K562 (cell line): ENCODE results near the gene CPZ. TPM values are rescaled to one million over a fixed set of nuclear protein-coding genes. Genes with fewer than 3 reads are reported as not detected.

Experiments
- BCOR ChIP-seq: fragments of 450-650 bp; IDR thresholded peaks from 2 replicates; pipeline ENCODE4 v1.6.1; 2016
- BHLHE40 ChIP-seq: IDR thresholded peaks from 2 replicates; pipeline ENCODE4 v1.6.1; 2011; ENCODE audit warnings: low read length, improper control_type of control experiment
- GABPA ChIP-seq: fragments of 200-800 bp; sonication (Bioruptor generic); conservative IDR thresholded peaks from 2 replicates; pipeline ENCODE4 v1.6.1; 2016; ENCODE audit warnings: low read depth, missing genetic modification characterization, missing compliant biosample characterization
- KDM5B ChIP-seq: fragments of 200-600 bp; sonication (generic); IDR thresholded peaks from 2 replicates; pipeline ENCODE4 v1.6.1; 2012; ENCODE audit warnings: low read depth, mild to moderate bottlenecking, moderate library complexity, low read length, control low read depth, inconsistent platforms; ENCODE audit not compliant: insufficient replicate concordance
- MAFG ChIP-seq: fragments of 450-650 bp; conservative IDR thresholded peaks from 2 replicates; pipeline ENCODE4 v1.6.1; 2016; ENCODE audit warnings: missing genetic modification characterization, missing compliant biosample characterization
- RFX1 ChIP-seq: fragments of 450-650 bp; IDR thresholded peaks from 2 replicates; pipeline ENCODE4 v1.6.1; 2016; ENCODE audit warnings: mild to moderate bottlenecking, moderate library complexity
- SRSF3 ChIP-seq: fragments of 200-400 bp; formaldehyde crosslinking; IDR thresholded peaks from 2 replicates; pipeline ENCODE4 v1.6.1; 2016; ENCODE audit warnings: mild to moderate bottlenecking, low read length, moderate library complexity; ENCODE audit not compliant: insufficient read depth
- ZBTB17 ChIP-seq: fragments of 450-650 bp; formaldehyde crosslinking; IDR thresholded peaks from 2 replicates; pipeline ENCODE4 v1.4.0; 2020; ENCODE audit warnings: mild to moderate bottlenecking
- ZNF445 ChIP-seq: fragments of 250-450 bp; sonication (Bioruptor Pico); IDR thresholded peaks from 2 replicates; pipeline ENCODE4 v1.4.0; 2020; ENCODE audit warnings: low read depth, mild to moderate bottlenecking, moderate library complexity
- polyA plus RNA-seq, 8 experiments: library from polyadenylated mRNA; depleted of rRNA in 4 of 8; stranded (reverse) in 5 of 8; unstranded in 3 of 8; fragments of >200 nt; fragmentation: Nextera tagmentation in 2 of 8; fragmentation: Illumina TruSeq in 1 of 8; extraction: Ambion mirVana in 2 of 8; extraction: Trizol in 1 of 8; gene quantifications; 2 replicates each; pipeline versions ENCODE4 v1.2.1 to v1.2.3, GENCODE V29; 2011 to 2014; ENCODE audit warnings: inconsistent platforms in 1 of 8, missing spikeins in 1 of 8
- total RNA-seq, 7 experiments: library from RNA; depleted of rRNA in 6 of 7; stranded (reverse); fragments of >200 nt in 6 of 7; fragmentation: Illumina TruSeq in 2 of 7; extraction: Trizol in 2 of 7; gene quantifications; 2 replicates each; pipeline versions ENCODE4 v1.2.1 to v1.2.3, GENCODE V29; 2011 to 2021; ENCODE audit warnings: low replicate concordance in 1 of 7
- TF ChIP-seq, protein P1 (sequence below): fragments of 450-650 bp; conservative IDR thresholded peaks from 2 replicates; pipeline ENCODE4 v1.6.1; 2016; ENCODE audit warnings: missing genetic modification characterization, low read depth, mild to moderate bottlenecking, missing compliant biosample characterization, moderate library complexity
- TF ChIP-seq, protein P2 (sequence below), 2 experiments: fragments of 450-650 bp; formaldehyde crosslinking in 1 of 2; IDR thresholded peaks; 2 replicates each; pipeline versions ENCODE4 v1.4.0 to v1.6.1; 2014 to 2020; ENCODE audit warnings: mild to moderate bottlenecking in 2 of 2, borderline replicate concordance in 1 of 2, low read depth in 1 of 2
- TF ChIP-seq, protein P3 (sequence below): fragments of 450-650 bp; formaldehyde crosslinking; IDR thresholded peaks from 2 replicates; pipeline ENCODE4 v1.4.0; 2022; ENCODE audit warnings: mild to moderate bottlenecking, moderate library complexity
- TF ChIP-seq, protein P4 (sequence below): fragments of 450-650 bp; IDR thresholded peaks from 2 replicates; pipeline ENCODE4 v1.6.1; 2017; ENCODE audit warnings: antibody characterized with exemption, mild to moderate bottlenecking

The CPZ gene
- total and polyA plus RNA-seq, 9 of the 15 experiments (the other 6 are each of a cell fraction or from before 2014, with no cell fraction given) = 0.06 to 2.2 (median 1.2) TPM; not detected in 1

DNA sequence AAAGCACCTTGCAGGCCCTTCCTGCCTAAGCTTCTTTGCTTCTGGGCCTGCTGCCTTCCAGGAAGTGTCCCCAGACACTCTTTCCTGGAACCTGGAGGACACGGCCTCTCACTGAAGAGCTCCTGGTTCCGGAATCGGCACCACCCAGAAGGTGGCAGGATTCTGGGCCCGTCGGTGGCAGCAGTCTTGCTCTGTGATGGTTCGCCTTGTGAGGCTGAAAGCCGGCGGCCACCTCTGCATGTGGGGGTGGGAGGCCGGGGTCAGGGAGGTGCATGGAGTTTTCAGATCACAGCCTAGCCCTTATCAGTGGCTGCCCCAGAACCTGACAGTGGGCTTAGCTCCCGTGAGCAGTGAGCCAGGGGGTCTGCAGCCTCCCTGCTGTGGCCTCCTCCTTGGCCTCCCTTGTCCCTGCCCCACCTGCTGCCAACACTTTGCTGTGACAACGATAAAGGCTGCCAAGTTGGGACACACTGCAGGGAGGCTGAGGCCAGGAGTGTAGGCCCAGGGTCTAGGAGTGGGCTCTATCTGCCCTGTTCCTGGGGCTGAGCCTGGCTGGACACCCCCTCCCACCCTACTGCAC is 43.1 kb upstream of the CPZ start (continued):
- TF ChIP-seq MAFG (no peak), BCOR (no peak), SRSF3 (no peak), BHLHE40 (peak; percentile 18; the same call in 1 of the 2 replicates), KDM5B (peak; percentile 13), ZBTB17 (no peak), RFX1 (no peak), ZNF445 (CRISPR knock-in tag) (no peak), GABPA (tag) (0 out of 2 replicates have a peak, but pooled peaks have one; percentile 29)
- TF ChIP-seq, protein P1, sequence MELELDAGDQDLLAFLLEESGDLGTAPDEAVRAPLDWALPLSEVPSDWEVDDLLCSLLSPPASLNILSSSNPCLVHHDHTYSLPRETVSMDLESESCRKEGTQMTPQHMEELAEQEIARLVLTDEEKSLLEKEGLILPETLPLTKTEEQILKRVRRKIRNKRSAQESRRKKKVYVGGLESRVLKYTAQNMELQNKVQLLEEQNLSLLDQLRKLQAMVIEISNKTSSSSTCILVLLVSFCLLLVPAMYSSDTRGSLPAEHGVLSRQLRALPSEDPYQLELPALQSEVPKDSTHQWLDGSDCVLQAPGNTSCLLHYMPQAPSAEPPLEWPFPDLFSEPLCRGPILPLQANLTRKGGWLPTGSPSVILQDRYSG (tag) = no peak
- TF ChIP-seq, protein P2, sequence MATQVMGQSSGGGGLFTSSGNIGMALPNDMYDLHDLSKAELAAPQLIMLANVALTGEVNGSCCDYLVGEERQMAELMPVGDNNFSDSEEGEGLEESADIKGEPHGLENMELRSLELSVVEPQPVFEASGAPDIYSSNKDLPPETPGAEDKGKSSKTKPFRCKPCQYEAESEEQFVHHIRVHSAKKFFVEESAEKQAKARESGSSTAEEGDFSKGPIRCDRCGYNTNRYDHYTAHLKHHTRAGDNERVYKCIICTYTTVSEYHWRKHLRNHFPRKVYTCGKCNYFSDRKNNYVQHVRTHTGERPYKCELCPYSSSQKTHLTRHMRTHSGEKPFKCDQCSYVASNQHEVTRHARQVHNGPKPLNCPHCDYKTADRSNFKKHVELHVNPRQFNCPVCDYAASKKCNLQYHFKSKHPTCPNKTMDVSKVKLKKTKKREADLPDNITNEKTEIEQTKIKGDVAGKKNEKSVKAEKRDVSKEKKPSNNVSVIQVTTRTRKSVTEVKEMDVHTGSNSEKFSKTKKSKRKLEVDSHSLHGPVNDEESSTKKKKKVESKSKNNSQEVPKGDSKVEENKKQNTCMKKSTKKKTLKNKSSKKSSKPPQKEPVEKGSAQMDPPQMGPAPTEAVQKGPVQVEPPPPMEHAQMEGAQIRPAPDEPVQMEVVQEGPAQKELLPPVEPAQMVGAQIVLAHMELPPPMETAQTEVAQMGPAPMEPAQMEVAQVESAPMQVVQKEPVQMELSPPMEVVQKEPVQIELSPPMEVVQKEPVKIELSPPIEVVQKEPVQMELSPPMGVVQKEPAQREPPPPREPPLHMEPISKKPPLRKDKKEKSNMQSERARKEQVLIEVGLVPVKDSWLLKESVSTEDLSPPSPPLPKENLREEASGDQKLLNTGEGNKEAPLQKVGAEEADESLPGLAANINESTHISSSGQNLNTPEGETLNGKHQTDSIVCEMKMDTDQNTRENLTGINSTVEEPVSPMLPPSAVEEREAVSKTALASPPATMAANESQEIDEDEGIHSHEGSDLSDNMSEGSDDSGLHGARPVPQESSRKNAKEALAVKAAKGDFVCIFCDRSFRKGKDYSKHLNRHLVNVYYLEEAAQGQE (IDR thresholded peaks at IDR 0.05; ENCODE audit: borderline replicate concordance) = no peak; the same call in 1 of the 2 replicates
- TF ChIP-seq, protein P2 (CRISPR knock-in tag; IDR thresholded peaks at IDR 0.05; ENCODE audit: low read depth) = 0 out of 2 replicates have a peak, but pooled peaks have one; percentile 17
- TF ChIP-seq, protein P3, sequence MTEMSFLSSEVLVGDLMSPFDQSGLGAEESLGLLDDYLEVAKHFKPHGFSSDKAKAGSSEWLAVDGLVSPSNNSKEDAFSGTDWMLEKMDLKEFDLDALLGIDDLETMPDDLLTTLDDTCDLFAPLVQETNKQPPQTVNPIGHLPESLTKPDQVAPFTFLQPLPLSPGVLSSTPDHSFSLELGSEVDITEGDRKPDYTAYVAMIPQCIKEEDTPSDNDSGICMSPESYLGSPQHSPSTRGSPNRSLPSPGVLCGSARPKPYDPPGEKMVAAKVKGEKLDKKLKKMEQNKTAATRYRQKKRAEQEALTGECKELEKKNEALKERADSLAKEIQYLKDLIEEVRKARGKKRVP (CRISPR knock-in tag) = no peak
- TF ChIP-seq, protein P4, sequence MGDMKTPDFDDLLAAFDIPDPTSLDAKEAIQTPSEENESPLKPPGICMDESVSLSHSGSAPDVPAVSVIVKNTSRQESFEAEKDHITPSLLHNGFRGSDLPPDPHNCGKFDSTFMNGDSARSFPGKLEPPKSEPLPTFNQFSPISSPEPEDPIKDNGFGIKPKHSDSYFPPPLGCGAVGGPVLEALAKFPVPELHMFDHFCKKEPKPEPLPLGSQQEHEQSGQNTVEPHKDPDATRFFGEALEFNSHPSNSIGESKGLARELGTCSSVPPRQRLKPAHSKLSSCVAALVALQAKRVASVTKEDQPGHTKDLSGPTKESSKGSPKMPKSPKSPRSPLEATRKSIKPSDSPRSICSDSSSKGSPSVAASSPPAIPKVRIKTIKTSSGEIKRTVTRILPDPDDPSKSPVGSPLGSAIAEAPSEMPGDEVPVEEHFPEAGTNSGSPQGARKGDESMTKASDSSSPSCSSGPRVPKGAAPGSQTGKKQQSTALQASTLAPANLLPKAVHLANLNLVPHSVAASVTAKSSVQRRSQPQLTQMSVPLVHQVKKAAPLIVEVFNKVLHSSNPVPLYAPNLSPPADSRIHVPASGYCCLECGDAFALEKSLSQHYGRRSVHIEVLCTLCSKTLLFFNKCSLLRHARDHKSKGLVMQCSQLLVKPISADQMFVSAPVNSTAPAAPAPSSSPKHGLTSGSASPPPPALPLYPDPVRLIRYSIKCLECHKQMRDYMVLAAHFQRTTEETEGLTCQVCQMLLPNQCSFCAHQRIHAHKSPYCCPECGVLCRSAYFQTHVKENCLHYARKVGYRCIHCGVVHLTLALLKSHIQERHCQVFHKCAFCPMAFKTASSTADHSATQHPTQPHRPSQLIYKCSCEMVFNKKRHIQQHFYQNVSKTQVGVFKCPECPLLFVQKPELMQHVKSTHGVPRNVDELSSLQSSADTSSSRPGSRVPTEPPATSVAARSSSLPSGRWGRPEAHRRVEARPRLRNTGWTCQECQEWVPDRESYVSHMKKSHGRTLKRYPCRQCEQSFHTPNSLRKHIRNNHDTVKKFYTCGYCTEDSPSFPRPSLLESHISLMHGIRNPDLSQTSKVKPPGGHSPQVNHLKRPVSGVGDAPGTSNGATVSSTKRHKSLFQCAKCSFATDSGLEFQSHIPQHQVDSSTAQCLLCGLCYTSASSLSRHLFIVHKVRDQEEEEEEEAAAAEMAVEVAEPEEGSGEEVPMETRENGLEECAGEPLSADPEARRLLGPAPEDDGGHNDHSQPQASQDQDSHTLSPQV = peak; percentile 88
